Bronchial epithelial cell (primary cell): Measurements from ENCODE around the gene SYNGAP1. TPM values are rescaled to one million over a fixed set of nuclear protein-coding genes. Genes with fewer than 3 reads are reported as not detected.
A peak's percentile ranks its signal among the peaks of the same experiment; 100 is the strongest.

Experiments used
- DNase-seq: peaks from one replicate; pipeline ENCODE4 v3.0.0-alpha.2; 2010; ENCODE audit warnings: low read depth
- FAIRE-seq: peaks from 2 replicates; lab custom pipeline; 2011; peaks lifted over from hg19 to GRCh38; lab: Jason Lieb, UNC
- H3K27me3 ChIP-seq: 2 replicates; pipeline ENCODE4 v1.5.1; 2011; ENCODE audit warnings: low read length; ENCODE audit not compliant: control insufficient read depth, insufficient read depth
- H3K36me3 ChIP-seq: 2 replicates; pipeline ENCODE4 v1.5.1; 2011; ENCODE audit warnings: low read length; ENCODE audit not compliant: control insufficient read depth, insufficient read depth
- H3K4me3 ChIP-seq: 2 replicates; pipeline ENCODE4 v1.5.1; 2011; ENCODE audit warnings: mild to moderate bottlenecking, low read depth, low read length, control low read depth
- total RNA-seq: library from RNA; depleted of rRNA; stranded (reverse); fragments of >200 nt; gene quantifications from 2 replicates; pipeline ENCODE4 v1.2.1, GENCODE V29; 2014
- TF ChIP-seq, protein P1 (sequence below): IDR thresholded peaks from 2 replicates; pipeline ENCODE4 v1.5.1; 2011; ENCODE audit warnings: mild to moderate bottlenecking, moderate library complexity, low read length, control low read depth, inconsistent platforms; ENCODE audit not compliant: insufficient read depth, severe bottlenecking

The SYNGAP1 gene
- total RNA-seq, 1 donor from 2014 or later, result 0.79 TPM

DNA sequence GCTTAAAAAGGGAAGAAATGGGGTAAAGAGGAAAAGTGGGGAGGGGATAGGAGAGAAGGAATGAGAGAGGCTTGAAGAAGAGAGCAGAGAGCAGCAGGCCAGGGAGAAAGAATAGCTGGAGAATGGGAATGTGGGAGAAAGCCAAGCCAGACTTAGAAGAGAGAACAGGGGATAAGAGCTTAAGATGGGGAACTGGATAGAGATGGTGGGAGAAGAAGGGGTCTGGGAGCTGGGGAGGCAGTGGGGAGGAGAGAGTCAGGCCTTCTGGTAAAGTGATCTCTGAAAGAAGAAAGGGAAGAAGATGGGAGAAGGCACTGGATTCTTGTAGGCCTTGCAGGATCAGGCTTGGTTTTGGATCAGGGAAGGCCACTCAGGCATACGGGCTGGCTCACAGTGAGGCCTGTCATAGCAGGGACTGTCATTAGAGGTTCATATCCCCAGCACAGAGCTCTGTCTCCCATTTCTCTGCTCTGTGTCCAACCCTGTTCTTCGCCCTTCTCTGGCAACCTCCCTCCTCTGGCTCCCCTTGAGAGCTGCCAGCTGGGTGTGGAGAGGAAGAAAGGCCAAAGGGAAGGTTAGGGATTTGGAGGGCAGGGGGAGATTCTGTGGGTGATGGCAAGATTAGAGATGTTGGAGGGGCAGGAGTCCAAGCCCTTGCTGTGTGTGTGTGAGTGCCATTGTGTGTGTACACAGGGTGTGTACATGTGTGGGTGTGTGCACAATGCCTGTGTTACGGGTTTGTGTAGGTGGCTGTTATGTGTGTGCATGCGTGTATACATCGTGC is 9.3 kb downstream of the SYNGAP1 start:
- FAIRE-seq (peak; percentile 7), DNase-seq (no peak)
- H3K36me3 ChIP-seq, result no peaks in the 10 kb centered on the region
- no peak overlapping the region for H3K4me3 ChIP-seq
- TF ChIP-seq, protein P1, sequence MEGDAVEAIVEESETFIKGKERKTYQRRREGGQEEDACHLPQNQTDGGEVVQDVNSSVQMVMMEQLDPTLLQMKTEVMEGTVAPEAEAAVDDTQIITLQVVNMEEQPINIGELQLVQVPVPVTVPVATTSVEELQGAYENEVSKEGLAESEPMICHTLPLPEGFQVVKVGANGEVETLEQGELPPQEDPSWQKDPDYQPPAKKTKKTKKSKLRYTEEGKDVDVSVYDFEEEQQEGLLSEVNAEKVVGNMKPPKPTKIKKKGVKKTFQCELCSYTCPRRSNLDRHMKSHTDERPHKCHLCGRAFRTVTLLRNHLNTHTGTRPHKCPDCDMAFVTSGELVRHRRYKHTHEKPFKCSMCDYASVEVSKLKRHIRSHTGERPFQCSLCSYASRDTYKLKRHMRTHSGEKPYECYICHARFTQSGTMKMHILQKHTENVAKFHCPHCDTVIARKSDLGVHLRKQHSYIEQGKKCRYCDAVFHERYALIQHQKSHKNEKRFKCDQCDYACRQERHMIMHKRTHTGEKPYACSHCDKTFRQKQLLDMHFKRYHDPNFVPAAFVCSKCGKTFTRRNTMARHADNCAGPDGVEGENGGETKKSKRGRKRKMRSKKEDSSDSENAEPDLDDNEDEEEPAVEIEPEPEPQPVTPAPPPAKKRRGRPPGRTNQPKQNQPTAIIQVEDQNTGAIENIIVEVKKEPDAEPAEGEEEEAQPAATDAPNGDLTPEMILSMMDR, result no peak
- H3K27me3 ChIP-seq, result no peaks in the 10 kb centered on the region

DNA sequence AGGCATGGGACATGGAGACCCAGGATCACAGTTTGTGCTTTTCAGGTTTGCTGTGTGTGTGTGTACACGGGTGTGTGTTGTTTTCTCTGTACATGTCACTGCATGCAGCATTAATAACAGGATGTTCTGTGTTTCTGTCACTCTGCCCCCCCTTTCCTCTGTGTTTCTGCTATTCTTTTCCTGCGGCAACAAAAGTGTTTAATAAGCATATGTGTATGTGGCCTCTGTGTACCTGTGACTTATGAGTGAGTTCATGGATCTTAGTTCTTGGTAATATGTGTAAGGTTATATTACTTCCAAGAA is 9.8 kb downstream of the SYNGAP1 start:
- DNase-seq, result peak; percentile 61
- Histone ChIP-seq H3K4me3 (no peak overlapping the region), H3K36me3 (no peaks in the 10 kb centered on the region), H3K27me3 (no peaks in the 10 kb centered on the region)
- TF ChIP-seq, protein P1, result no peak
- no peak for FAIRE-seq

DNA sequence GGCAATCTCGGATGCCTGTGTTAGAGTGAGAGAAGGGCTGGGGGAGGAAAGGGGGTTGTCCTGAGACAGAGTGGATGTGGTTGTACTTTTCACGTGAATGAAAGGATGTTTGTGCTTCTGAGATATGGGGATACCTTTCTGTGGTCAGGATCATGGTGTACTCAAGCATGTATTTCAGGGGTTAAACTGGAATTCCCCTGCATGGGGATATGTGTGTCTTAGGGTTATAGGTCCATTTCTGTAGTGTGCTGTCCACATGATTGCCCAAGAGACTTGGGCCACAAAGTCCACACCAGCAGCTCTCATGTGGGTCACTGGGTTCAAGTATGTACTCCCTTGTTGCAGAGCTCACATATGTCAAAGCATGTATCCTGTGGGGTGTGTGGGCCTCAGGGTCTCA is 10.5 kb downstream of the SYNGAP1 start:
- TF ChIP-seq, protein P1, result no peak
- no peaks in the 10 kb centered on the region for H3K27me3 ChIP-seq
- DNase-seq, result no peak
- peak; percentile 36 for FAIRE-seq
- H3K36me3 ChIP-seq, result no peaks in the 10 kb centered on the region
- H3K4me3 ChIP-seq, result no peak overlapping the region

DNA sequence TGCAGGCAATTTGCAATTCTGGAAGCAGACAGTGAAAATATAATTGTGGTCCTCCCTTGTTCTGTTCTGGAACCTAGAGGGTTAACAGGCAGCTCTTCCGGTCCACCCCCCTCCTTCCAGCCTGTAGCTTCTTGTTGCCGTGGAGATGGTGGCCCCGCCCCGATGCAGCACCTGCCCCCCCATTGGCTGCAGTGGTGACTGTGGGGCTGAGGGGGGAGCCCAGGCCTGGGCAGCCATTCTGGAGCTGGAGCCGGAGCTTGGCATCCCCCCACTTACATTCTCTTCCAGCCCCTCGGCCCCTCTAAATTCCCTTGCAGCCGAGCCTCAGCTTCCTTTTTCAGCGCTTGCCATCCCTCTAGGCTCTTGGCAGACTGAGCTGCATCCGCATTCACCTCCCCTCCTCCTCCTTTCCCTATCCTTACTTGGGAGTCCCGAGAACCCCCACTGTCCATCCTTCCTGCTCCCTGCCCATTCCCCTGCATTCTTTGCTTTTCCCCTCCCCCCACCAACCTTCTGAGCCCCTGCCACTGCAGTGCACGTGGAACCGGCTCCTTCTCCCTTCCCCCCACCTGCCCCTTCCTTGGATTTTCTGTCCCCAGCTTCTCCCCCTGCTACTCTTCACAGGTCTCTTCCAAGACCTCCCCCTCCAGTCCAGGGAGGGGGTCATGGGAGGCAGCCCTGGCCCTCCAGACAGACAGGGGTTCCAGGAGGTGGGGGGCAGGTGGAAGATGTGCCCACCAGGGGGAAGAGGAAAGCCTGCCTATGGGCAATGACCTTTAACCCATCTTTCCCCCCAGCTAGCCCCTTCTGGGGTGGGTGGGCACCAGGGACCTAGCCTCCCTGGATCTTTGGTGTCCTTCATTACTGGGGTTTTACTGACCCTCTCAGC is 11.4 kb downstream of the SYNGAP1 start:
- DNase-seq (no peak), FAIRE-seq (no peak)
- TF ChIP-seq, protein P1, result no peak
- Histone ChIP-seq H3K36me3 (peaks cover 3% of the 10 kb centered on the region), H3K27me3 (no peaks in the 10 kb centered on the region), H3K4me3 (no peak overlapping the region)

DNA sequence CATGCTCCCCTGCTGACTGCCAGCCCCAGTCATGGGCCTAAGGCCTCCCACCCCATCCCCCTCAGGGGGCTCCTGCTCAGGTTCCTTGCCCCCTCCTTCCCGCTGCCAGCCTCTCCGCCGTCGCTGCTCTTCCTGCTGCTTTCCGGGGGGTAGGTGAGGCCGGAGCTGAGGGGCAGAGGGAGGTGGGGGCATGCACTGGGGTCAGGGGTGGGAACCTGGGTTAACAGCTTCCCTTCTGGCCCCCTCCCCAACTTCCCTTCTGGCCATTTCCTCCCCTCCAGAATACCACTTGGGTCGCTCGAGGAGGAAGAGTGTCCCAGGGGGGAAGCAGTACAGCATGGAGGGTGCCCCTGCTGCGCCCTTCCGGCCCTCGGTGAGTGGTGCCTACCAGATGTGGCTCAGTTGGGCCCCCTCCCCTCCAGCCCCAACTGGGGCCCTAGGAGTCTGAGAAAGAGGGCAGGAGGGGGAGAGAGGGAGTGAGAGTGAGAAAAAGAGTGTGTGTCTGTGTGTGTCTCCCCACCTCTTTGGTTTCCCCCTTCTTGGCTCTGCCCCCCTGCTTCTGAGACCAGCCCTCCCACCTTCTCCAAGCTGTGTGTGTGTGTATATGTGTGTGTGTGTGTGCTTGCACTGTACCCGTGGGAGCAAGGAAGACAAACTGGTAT is 12.1 kb downstream of the SYNGAP1 start:
- FAIRE-seq (no peak), DNase-seq (no peak)
- TF ChIP-seq, protein P1, result no peak
- Histone ChIP-seq H3K4me3 (no peak overlapping the region), H3K27me3 (no peaks in the 10 kb centered on the region), H3K36me3 (peaks cover 5% of the 10 kb centered on the region)
